Ecto neural progenitor cell (in vitro differentiated cells): ENCODE results near the gene PLA2G4D.

ENCODE experiments used
- DNase-seq: peaks from one replicate; pipeline ENCODE4 v3.0.0-alpha.2; 2018; ENCODE audit warnings: low spot score

The PLA2G4D gene

DNA sequence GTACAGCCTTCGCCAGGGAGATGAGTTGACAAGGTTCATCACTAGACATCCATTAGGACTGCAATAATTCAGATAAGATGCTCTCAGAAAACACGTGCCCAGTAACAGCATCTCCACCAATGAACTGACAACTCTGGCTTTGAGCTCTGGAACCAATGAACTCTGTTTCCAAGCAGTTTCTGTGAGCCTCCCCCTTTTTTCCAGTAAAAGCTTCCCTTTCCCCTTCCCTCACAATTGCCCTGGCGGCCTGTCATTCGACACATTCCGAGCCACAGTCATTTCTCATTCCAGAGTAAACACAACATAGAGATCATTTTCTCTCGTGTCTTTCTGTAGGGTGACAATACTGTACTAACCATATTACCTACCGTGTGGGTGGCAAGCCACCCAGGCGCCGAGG lies 3.6 kb downstream of the PLA2G4D start:
- DNase-seq, result no peak

DNA sequence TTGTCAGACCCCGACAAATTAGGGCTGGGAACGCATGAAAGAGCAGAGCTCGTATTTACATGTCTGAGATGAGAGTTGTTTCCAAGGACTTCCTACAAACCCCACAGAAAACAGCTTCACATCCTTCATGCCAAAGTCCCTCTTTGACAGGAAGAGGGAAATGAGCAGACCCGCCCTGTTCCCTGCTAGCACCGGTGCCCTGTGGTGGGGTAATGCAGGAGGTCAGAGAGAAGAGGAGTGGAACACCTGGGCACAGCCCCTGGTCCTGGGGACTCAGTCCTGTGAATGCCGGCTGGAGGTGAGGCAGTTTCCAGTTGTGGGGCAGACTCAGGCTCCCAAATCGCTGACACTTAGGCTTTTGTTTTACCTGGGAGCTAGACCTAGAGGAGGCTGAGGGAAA lies 4.0 kb downstream of the PLA2G4D start:
- DNase-seq, result no peak

DNA sequence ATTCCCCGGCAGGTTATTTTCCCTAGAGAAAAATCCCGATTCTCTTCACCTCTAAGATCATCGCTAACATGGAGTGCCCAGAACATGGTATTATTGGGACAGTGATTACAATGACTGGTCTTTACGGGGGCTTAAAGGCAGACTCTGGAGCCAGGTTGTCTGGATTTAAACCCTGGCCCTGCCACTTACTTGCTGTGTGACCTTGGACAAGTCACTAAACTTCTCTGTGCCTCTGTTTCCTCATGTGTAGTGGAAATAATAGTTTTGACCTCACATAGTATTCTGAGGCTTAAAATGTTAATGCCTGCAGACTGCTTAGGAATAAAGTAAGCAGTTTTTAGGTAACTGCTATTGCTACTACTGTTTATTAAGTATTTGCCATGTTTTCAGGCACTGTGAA lies 4.4 kb downstream of the PLA2G4D start:
- DNase-seq, result no peak

DNA sequence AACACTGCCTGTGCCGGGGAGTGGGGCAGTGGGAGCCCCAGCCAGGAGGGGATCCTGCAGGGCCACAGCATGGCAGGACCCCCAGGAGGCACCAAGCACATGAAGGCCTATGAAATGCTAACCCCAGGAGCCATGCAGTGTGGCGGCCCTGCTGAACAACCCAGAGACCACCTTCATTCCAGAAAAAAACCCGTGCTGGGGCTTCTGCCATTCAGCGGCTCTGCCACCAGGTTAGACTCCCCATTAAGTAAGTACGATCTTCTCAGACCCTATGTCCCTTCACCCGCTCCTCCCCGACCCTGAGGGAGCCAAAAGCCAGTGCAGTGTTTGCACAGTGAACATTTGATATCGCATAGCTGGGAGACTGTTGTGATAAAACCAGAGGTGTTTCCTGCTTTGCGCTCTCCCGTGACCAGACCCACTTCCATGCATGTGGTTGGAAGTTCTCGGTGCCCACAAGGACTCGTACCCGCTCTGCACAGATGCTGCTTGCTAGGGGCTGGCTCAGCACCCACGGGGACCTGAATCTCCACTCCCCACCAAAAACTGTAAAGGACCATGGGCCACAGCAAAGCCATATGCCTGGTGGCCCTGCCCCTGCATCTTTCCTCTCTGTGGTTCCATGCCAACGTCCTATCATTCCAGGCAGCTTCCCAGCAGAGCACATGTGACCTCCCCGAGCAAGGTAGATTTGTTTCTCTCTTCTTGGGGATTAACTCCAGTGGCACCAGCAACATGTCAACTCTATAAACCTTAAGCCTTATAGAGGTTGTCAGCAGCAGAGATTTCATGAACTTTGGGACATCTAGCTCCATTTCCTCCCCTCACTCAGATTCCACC lies 5.3 kb downstream of the PLA2G4D start:
- DNase-seq, result no peak

DNA sequence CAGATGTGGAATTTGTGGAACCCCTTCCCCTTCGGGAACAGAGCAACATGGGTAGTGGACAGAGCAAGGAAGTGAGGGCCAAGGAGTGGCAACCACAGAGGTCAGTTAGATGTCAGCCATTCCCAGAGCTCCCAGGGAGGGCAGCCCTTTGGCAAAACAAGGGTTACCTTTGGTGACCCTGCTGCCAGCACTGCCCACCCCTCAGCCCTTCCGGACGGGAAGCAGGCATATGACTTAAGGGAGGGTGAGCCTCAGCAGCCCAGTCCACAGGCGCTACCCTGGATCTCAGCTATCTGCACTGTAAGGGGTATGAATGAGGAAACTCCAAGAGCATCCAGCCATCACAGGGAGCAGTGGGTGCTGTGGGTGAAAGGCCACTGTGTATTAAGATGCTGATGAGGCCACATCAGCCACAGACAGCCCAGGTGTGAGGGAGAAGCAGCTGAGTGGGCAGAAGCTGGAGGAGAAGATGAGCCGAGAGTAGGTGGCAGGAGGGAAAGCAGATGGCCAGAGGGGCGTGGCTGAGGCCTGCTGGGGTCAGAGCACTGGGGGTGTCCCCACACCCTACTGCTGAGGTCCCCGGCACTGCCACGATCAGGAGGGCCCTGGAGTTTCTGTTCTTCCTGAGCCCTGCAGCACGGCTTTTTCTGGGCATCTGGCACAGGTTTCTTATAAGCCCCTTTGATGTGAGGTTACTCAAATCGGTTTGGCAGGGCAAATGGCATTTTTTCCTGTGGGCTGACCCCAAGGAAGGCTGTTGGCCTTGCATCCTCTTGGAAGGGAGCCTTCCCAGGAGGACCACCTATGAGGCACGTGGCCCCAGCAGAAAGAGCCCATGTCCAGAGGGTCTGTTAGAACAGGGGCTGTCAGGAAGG lies 6.2 kb downstream of the PLA2G4D start:
- DNase-seq, result no peak

DNA sequence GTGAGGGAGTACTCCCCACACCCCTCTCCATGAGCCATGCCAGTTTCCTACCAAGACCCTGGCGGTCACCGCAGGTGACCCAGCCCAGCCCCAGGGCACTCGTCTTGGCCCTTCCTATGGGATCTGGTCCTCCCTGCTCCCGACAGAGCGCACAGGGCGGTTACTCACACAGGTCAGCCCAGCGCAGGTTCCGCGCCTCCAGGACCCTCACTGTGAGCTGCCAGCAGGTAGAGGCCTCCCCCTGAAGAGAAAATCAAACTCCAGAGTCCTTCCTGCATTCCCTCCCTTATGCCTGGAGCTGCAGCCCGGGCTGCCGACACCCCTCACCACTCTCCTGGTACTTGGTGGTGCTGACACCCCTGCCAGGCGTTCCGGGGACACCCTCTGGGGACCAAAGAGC lies 6.9 kb downstream of the PLA2G4D start:
- DNase-seq, result no peak

DNA sequence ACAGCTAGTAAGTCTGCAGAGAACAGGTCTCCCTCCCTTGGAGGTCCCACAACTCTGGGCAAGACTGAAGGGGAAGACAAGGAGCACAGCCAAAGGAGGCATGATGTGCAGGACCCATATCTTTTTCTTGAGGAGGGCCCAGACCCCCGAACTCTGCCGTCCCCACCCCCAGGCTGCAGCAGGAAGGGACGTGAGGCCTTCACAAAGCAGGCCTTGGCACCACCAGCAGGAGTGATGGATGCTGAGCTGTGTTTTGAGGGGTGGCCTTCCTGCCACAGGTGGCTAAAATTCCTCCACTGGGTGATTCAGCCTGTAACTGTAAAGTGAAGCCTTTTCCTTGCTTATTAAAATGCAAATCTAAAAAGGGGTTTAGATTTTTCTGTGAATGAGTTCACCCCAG lies 8.6 kb downstream of the PLA2G4D start:
- no peak for DNase-seq

DNA sequence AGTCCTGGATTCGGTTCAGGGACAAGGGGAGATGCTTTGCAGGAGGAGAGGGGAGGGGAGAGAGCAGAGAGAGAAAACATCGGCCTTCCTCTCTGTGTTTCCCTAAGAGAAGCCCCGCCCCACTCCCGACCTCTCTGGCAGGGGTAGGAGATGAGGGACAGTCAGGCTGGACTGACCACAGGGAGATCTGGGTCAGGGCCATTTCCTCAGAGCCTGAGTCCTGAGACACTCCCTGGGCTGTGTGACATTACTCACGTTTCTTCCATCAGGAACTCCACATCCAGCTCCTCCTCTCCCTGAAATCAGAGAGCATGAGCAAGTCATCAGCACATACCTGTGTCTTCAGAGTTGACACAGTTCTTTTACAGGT lies 9.1 kb downstream of the PLA2G4D start:
- no peak for DNase-seq

DNA sequence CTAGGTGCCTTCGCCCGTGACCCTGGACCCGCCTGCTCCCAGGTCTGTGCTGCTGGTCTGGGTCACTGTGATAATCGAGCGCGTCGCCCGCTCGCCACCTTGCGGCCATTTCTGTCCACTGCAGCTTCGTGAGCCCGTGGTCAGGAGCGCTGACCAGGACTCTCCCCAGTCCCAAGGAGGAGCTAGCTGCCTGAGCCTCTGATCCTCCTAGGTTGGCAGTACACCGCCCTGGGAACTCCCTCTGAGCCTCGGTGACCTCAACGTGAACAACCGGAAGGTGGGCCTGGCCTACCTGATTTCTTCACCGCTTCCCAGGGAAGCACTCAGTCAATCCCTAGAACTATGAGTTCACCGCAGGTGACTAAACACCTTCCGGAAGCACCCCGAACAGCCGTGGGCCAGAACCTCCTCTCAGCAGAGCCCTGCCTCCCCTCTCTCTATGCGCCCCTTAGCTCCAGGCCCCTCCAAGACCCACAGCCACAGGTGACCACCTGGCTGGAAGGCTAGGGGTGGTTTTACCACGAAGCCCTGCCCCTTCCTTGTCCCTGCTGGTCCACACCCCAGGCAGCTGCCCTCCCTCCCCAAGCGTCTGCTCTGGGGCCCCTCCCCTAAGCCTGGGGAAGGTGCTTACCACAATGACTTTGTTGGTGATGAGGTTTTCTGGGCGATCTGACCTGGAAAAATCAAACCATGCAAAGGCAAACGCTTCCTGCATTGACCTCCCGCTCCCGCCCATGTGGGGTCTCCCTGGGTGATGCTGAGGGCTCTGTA lies 9.7 kb downstream of the PLA2G4D start:
- peak; percentile 87 for DNase-seq

DNA sequence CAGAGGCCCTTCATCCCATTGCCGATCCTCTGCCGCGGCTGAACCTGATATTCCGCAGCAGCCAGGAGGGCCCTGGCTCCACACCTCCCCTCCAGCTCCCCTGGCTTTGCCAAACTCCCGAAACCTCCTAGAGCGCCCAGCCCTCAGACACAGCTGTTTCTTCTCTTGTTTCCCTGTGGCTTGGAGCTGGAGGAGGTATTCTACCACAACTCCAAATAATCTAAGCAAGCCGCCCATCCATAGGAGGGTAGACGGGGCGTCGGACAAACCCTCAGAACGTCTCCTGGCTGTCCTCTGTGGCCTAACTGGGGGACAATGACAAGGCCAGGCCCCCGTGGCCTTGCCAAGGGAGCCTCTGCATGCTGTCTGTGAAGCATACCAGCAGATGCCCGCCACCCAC lies 10.4 kb downstream of the PLA2G4D start:
- no peak for DNase-seq

DNA sequence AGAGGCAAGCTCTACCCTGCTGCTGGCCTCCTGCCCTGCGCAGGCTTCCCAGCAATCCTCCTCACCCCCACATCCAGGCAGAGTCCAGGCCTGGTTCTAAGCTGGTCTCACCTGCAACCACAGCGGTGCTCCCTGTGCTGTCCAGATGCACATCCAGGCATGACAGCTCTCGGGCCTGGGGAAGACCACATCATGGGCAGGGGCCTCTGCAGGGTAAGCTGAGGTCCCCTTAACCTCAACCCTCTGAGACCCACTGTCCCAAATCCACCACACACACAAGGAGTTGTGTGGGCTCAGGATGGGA lies 10.8 kb downstream of the PLA2G4D start:
- no peak for DNase-seq

DNA sequence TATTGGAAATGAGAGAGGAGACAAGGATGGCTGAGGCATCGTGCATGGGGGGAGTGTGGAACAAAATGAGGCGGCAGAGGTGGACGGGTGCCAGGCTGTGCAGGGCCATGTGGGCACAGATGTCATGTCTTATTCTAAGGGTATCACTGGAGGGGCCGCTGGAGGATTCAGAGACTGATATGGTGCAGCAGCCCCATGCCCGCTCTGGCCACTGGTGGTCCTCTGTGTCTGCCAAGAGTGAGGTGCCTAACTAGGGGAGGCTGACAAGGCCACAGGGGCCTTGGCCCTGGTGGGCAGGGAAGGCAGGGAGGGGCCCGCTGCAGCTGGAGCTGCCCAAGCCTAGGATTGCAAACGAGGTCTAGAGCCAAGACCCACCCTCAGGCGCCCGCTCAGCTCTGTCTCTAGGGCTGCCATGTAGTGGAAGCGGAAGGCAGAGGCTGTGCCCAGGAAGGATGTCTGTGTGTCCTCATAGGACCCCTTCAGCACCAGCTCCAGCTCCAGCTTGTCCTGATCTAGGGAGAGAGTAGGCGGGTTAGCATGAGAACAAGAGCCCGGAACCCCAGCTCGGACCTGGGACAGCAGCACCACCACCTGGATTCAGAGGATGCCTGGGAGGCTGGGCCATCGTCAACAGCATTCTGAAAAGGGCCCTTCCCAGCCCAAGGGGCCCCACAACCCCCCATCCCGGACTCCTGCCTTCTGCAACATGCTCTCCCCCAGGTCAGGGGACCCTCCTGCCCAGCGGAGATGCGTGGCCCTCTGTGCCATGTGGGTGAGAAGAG lies 11.3 kb downstream of the PLA2G4D start:
- no peak for DNase-seq

DNA sequence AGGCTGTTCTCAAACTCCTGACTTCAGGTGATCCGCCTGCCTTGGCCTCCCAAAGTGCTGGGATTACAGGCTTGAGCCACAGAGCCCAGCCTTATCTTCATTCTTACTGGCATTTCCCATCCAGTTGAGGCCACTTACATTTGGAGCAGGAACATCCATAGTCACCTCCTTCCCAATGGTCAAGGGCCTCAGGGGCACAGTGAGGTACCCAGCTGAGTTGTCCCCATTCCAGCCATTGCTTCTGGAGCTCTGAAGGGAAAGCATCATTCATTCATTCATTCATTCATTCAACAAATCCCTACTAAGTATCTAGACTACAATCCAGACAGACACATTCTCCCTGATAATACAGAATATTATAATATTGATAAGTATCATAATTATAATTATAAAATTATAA lies 12.2 kb downstream of the PLA2G4D start:
- DNase-seq, result no peak

DNA sequence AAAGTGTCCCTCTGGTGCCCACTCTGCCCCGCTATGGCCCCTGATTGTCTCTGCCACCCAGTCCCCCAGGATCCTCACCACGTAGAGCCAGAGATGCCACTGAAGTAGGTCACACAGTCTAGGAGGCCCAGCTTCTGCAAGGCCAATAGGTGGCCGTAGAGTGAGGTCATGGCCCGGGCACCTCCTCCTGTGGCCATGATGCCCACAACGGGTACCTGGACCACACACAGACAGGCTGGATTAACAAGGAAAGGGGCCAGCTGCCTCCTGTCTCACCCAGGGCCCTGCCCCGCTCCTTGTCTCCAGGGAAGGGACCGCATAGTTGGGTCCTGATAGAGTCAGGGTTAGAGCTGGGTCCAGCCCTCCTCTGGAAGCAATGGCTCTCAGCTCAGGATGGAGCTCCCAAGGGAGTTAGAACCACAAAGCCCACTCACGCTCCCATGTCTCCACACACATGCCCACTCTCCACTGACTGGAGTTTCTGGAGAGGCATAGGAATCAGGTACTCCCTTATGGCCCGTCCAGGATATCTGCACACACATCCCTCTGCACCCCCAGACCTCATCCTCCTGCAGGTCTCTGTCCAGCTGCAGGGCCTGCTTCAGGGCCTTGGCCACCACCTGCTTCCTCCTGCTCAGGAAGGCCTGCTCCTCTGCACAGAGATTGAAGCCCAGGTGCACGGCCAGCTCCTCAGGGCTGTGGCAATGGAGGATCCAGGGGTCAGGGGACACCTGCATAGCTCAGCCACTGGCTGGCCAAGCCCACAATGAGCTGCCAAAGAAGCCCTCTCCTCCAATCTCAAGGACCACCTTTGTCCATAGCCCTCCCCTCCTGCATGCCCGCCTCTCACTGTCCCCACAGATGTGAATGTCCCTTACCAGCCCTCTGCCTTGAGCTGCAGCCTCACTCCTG lies 13.2 kb downstream of the PLA2G4D start:
- no peak for DNase-seq

DNA sequence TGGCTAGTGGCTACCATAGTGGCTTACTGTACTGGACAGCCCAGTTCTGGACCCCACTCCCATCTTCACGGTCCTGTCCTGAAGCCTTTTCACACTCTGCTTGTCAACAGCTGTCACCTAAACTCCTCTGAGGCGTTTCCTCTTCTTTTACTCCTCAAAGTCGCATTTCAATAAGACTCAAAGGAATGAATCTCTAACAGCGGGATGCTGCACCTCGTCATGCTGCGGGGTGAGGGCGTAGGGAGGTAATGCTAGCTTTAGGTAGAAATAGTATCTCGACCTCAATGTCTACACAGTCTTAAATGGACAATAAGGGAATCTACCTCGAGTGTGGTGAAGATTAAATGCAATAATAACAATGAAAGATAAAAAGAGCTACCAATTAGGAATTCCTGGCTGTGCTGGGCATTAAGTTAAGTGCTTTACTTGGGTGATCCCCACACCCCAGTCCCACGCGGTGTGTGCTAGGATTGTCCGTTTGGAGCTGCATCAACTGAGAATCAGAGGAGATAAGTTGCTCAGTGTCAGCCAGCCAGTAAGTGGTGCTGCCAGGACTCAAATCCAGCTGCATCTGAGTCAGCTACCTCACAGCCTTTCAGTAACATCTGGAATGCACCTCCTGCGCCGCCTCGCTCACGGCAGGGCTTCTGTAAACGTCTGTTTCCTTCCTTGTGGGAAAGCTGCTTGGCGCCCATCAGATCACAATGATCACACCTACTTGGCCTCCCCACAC lies 14.0 kb downstream of the PLA2G4D start:
- DNase-seq, result no peak

DNA sequence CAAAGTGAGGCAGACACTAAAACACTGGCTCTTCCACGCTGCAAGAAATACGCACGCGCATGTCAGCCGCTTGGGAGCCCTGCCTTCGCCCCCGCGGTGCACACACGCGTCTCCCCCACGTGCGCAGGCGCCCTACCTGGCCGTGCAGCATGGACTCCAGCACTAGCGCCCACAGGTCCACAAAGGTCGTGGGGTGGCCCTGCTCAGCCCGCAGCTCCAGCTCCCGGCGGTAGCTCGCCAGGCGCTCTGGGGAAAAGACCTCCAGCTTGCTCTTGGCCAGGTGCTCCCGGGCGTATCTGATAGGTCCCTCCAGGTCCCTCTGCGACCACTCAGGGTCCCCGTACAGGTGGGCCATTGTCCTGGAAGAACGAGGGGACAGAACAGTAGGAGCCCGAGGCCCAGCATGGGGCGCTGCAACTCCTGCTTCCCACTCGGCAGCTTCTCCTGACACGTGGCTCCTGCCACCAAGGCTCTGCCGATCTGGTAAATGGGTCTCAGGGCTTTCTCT lies 14.9 kb downstream of the PLA2G4D start:
- DNase-seq, result no peak

DNA sequence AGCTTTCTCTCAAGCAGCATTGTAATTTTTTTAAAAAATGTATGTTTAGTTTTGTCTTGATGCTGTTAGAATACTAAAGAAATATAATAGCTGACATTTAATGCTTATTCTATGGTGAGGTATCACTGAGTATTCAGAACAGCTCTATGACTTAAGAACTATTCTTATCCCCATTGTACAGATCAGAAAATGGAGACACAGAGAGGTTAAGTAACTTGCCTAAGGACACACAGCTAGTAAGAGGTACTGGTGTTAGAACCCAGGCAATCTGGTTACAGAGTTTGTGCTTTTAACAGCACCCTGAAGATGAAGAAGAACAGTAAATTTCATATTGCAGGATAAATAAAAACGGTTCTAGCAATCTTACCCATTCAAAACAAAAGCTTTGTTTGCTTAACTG lies 15.5 kb downstream of the PLA2G4D start:
- no peak for DNase-seq

DNA sequence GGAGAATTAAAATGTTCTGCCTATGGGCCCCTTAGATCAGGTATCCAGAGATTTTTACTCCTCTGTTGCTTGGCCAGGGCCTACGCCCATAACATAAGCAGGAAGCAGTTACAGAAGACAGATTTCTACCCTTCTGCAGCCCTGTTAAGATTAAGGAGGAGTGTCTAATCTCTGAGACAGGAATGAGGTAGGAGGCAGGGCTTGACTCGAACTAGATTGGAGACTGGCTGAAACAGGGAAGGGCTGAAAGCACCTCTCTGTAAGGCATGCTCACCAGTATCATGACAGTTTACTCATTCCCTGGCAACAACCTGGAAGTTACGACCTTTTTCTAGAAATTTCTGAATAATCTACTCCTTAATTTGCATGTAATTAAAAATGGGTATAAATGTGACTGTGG lies 16.7 kb downstream of the PLA2G4D start:
- no peak for DNase-seq

DNA sequence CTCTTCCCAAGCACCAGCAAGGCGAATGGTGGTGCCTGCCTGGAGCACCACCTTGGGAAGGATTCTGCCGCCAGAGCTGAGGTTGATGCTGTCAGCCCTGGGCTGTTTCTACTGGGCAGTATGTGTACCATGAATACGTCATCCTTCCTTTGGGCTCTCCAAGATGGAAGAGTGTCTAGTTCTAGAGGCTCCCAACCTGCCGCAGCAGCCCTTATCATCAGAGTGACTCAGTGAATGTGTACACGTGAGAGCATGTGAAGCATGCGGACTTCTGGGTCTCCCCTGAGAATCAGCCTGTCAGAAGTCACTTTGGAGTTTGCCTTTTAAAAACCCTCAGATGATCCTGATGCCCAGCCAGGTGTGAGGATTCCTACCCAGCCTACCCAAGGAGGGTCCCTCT lies 20.9 kb downstream of the PLA2G4D start:
- no peak for DNase-seq

DNA sequence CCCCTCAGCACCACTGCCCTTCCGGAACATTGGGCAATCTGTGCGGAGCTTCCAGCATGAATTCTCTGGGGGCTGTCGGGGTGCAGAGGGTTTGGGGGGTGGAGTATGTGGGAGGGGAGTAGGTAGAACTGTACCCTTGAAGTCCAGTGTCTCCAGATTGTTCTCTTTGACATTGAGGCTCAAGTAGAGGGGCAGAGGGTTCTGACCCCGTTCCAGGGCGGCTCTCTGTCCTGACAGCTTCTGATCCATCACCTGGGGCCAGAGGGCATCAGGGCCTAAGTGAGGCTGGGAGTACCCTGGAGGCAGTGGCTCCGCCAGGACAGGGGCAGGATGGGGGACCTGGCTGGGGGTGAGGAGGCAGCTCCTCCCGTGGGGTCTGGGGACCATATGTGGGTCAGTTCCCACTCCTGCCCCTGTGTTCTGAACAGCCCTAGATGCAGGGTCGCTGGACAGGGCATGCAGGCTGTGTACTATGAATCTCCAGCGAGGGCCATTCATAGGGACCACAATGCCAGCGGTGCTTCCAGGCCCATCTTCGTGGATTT lies 22.1 kb downstream of the PLA2G4D start:
- DNase-seq, result peak; percentile 28
